Heart right ventricle (tissue), 16 donors: ENCODE results near the gene GZMA. TPM values are rescaled to one million over a fixed set of nuclear protein-coding genes. Genes with fewer than 3 reads are reported as not detected.

Experiments
- ATAC-seq, 8 donors: fragments of 200-7000 bp; cut with Tn5 transposase; one replicate each; pipeline ENCODE4 v1.9.1; 2020; ENCODE audit warnings: mild to moderate bottlenecking in 8 of 8, moderate library complexity in 8 of 8, moderate number of reproducible peaks in 1 of 8
- DNase-seq, 2 donors: peaks; one replicate each; pipeline ENCODE4 v3.0.0-alpha.2; 2020
- H3K27ac ChIP-seq, 10 donors: fragments of 200-600 bp; sonication (generic) in 2 of 10; one replicate each; pipeline versions ENCODE4 v1.5.0 to v1.8.0; 2020 to 2022; ENCODE audit warnings: mild to moderate bottlenecking in 3 of 10
- H3K27me3 ChIP-seq, 7 donors: fragments of 200-600 bp; one replicate each; pipeline ENCODE4 v1.8.0; 2021 to 2022; ENCODE audit warnings: mild to moderate bottlenecking in 2 of 7
- H3K36me3 ChIP-seq, 9 donors: fragments of 200-600 bp; sonication (generic) in 1 of 9; one replicate each; pipeline versions ENCODE4 v1.5.0 to v1.8.0; 2020 to 2022; ENCODE audit warnings: mild to moderate bottlenecking in 2 of 9
- H3K4me1 ChIP-seq, 9 donors: fragments of 200-600 bp; sonication (generic) in 1 of 9; one replicate each; pipeline versions ENCODE4 v1.5.0 to v1.8.0; 2020 to 2022; ENCODE audit warnings: mild to moderate bottlenecking in 4 of 9
- H3K4me3 ChIP-seq, 10 donors: fragments of 200-600 bp; sonication (generic) in 2 of 10; one replicate each; pipeline versions ENCODE4 v1.5.0 to v1.8.0; 2020 to 2022; ENCODE audit warnings: mild to moderate bottlenecking in 7 of 10, moderate library complexity in 2 of 10
- H3K9me3 ChIP-seq, 11 donors: fragments of 200-600 bp in 10 of 11; sonication (generic) in 2 of 11; one replicate each; pipeline versions ENCODE4 v1.5.0 to v1.8.0; 2013 to 2022; ENCODE audit warnings: mild to moderate bottlenecking in 2 of 11, control low read depth in 1 of 11, moderate library complexity in 1 of 11
- CTCF ChIP-seq, 9 donors: fragments of 200-600 bp; sonication (generic) in 2 of 9; IDR thresholded peaks; one replicate each; pipeline versions ENCODE4 v1.5.0 to v1.8.0; 2021 to 2022; ENCODE audit warnings: antibody characterized with exemption in 9 of 9, mild to moderate bottlenecking in 5 of 9, moderate library complexity in 1 of 9
- WGBS, 2 donors: extraction: QIAGEN DNeasy Blood & Tissue Kit; methylation state at CpG; one replicate each; pipeline ENCODE4 v1.1.7; 2013; ENCODE audit warnings: inconsistent platforms in 1 of 2; 5-methylcytosine and 5-hydroxymethylcytosine counted together
- intact Hi-C, 10 donors: fragments of 100-400 bp; cut with DNase I; formaldehyde crosslinking; loops; one replicate each; pipeline versions ENCODE4 v1.11.1 to v1.14.2; 2022
- polyA plus RNA-seq, 2 donors: library from polyadenylated mRNA; stranded (reverse); fragments of 200-250 nt; gene quantifications; one replicate each; pipeline ENCODE4 v1.2.3, GENCODE V29; 2013
- total RNA-seq, 10 donors: library from RNA; stranded (reverse); fragmentation: NEBNext Ultra II Directional in 3 of 10; extraction: Animal tissue kit (Norgen Biotek cat#: 25700) in 3 of 10; gene quantifications; one replicate each; pipeline versions ENCODE4 v1.2.1 to v1.2.4, GENCODE V29; 2021 to 2023
- donor health status: Arrhythmogenic right ventricular cardiomyopathy.
- donor health status: ischemic (EF 13 %, LVEDD 7.1; RV severe dilation, severe dysfunction).
- donor health status: healthy with polysubstance abuse.
- donor health status: DM: no; HTN: yes; CAD: no.
- donor health status: DM: no; HTN: no; CAD: no.
- donor health status: ischemic (EF 25% LVEDD 6.9; RV normal size, moderate dysfunction).
- donor health status: ischemic (EF 25% LVEDD 5.7; RV mildly dilated, moderate dysfunction).
- donor health status: healthy.
- donor health status: DM: yes; HTN: yes; CAD: no.
- donor health status: Ischemic cardiomyopathy.
- donor health status: ischemic (EF 35%, LVEDD 5.7; RV mildly dilated, moderate dysfunction).
- donor health status: nonischemic (EF 11% LVEDD 7.7; RV severe dilation, severe dysfunction).
- donor health status: DM: yes; HTN: yes; CAD: no.
- donor health status: PGD.
- donor health status: ischemic (EF 29% LVEDD 5.4; RV normal size, mild dysfunction).
- donor health status: nonischemic (EF 23%, LVEDD 6.1; RV moderate dilation, normal function).

Gene GZMA
- total and polyA plus RNA-seq, 12 donors = 0.26 to 13.2 (median 0.78) TPM; not detected in 2

- intact Hi-C loops = no loop called here
- peaks cover 0 to 8% (median 0%) of the 10 kb centered on the region in 9 donors for H3K4me1 ChIP-seq
- H3K9me3 ChIP-seq = no peaks in the 10 kb centered on the region
- ATAC-seq (no peak), DNase-seq (no peak)
- 58 to 60% methylated on average over 5 of the region's 5 CpGs for WGBS, 2 donors
- no peak overlapping the region for H3K4me3 ChIP-seq
- no peaks in the 10 kb centered on the region for H3K36me3 ChIP-seq
- no peaks in the 10 kb centered on the region for H3K27me3 ChIP-seq
- no peak overlapping the region for H3K27ac ChIP-seq
- TF ChIP-seq CTCF (IDR thresholded peaks at IDR 0.05) = no peak
These were observed 39.1 kb upstream of the GZMA start for GRCh38 chr5:55063220-55063863.

- intact Hi-C loops = no loop called here
These were observed 38.5 kb upstream of the GZMA start for GRCh38 chr5:55063899-55064298.

GRCh38 chr5:55064523-55064922 is 37.9 kb upstream of the GZMA start:
- H3K36me3 ChIP-seq = no peaks in the 10 kb centered on the region
- H3K4me1 ChIP-seq = peaks cover 0 to 8% (median 0%) of the 10 kb centered on the region in 9 donors
- no peak for TF ChIP-seq CTCF (IDR thresholded peaks at IDR 0.05)
- ATAC-seq (no peak), DNase-seq (no peak)
- H3K9me3 ChIP-seq = no peaks in the 10 kb centered on the region
- no peak overlapping the region for H3K4me3 ChIP-seq
- WGBS, 2 donors = 89 to 91% methylated on average over 3 of the region's 3 CpGs
- intact Hi-C loops = no loop called here
- no peaks in the 10 kb centered on the region for H3K27me3 ChIP-seq
- no peak overlapping the region for H3K27ac ChIP-seq

More at GRCh38 chr5:55063899-55064298, 38.5 kb upstream of the GZMA start:
- ATAC-seq = no peak
- TF ChIP-seq CTCF (IDR thresholded peaks at IDR 0.05) = no peak
- no peak overlapping the region for H3K4me3 ChIP-seq
- no peaks in the 10 kb centered on the region for H3K27me3 ChIP-seq
- H3K27ac ChIP-seq = no peak overlapping the region
- no peak for DNase-seq
- no peaks in the 10 kb centered on the region for H3K36me3 ChIP-seq
- WGBS, 2 donors = 72 to 73% methylated on average over 2 of the region's 2 CpGs
- no peaks in the 10 kb centered on the region for H3K9me3 ChIP-seq
- peaks cover 0 to 8% (median 0%) of the 10 kb centered on the region in 9 donors for H3K4me1 ChIP-seq

GRCh38 chr5:55066277-55066676 is 36.2 kb upstream of the GZMA start:
- H3K36me3 ChIP-seq = no peaks in the 10 kb centered on the region
- no peak for DNase-seq
- no peaks in the 10 kb centered on the region for H3K27me3 ChIP-seq
- H3K9me3 ChIP-seq = no peaks in the 10 kb centered on the region
- 97 to 100% methylated on average over 3 of the region's 3 CpGs for WGBS, 2 donors
- H3K4me3 ChIP-seq = no peak overlapping the region
- no peak for ATAC-seq
- intact Hi-C loops = no loop called here
- peaks cover 0 to 8% (median 0%) of the 10 kb centered on the region in 9 donors for H3K4me1 ChIP-seq
- no peak overlapping the region for H3K27ac ChIP-seq
- TF ChIP-seq CTCF (IDR thresholded peaks at IDR 0.05) = no peak
